Astrocyte (in vitro differentiated cells and primary cell): ENCODE results near the gene MAT2A. TPM values are rescaled to one million over a fixed set of nuclear protein-coding genes. Genes with fewer than 3 reads are reported as not detected.
A peak's percentile ranks its signal among the peaks of the same experiment; 100 is the strongest.

Source experiments
- DNase-seq: peaks from one replicate; pipeline ENCODE4 v3.0.0-alpha.2; 2010; ENCODE audit warnings: low read depth
- FAIRE-seq: peaks from 2 replicates; lab custom pipeline; 2011; peaks lifted over from hg19 to GRCh38; lab: Jason Lieb, UNC
- H2AFZ ChIP-seq: 2 replicates; pipeline ENCODE4 v1.6.0; 2012; ENCODE audit warnings: low read depth, low read length, inconsistent platforms
- H3K27ac ChIP-seq: 2 replicates; pipeline ENCODE4 v1.5.1; 2011; ENCODE audit warnings: low read depth, low read length, inconsistent platforms
- H3K27me3 ChIP-seq: 2 replicates; pipeline ENCODE4 v1.6.0; 2011; ENCODE audit warnings: low read length, inconsistent platforms; ENCODE audit not compliant: insufficient read depth
- H3K36me3 ChIP-seq: 2 replicates; pipeline ENCODE4 v1.5.1; 2011; ENCODE audit warnings: low read length, inconsistent platforms; ENCODE audit not compliant: insufficient read depth
- H3K4me1 ChIP-seq: 2 replicates; pipeline ENCODE4 v1.5.1; 2011; ENCODE audit warnings: low read length, inconsistent platforms; ENCODE audit not compliant: insufficient read depth
- H3K4me2 ChIP-seq: 2 replicates; pipeline ENCODE4 v1.6.0; 2012; ENCODE audit warnings: low read length, inconsistent platforms
- H3K4me3 ChIP-seq: 2 replicates; pipeline ENCODE4 v1.5.1; 2011; ENCODE audit warnings: low read depth, mild to moderate bottlenecking, low read length, inconsistent platforms; ENCODE audit not compliant: insufficient read depth
- H3K79me2 ChIP-seq: 2 replicates; pipeline ENCODE4 v1.6.0; 2012; ENCODE audit warnings: mild to moderate bottlenecking, low read length, inconsistent platforms; ENCODE audit not compliant: insufficient read depth
- H3K9ac ChIP-seq: 2 replicates; pipeline ENCODE4 v1.6.0; 2012; ENCODE audit warnings: mild to moderate bottlenecking, low read length, inconsistent platforms
- H3K9me3 ChIP-seq: 2 replicates; pipeline ENCODE4 v1.5.1; 2012; ENCODE audit warnings: low read depth, mild to moderate bottlenecking, low read length, inconsistent platforms; ENCODE audit not compliant: insufficient read depth
- H4K20me1 ChIP-seq: 2 replicates; pipeline ENCODE4 v1.6.0; 2012; ENCODE audit warnings: low read length, inconsistent platforms; ENCODE audit not compliant: insufficient read depth
- H3K27ac Mint-ChIP-seq: one replicate; pipeline ENCODE4 v1.8.0; 2021; ENCODE audit warnings: mild to moderate bottlenecking, mixed read lengths; ENCODE audit not compliant: unreplicated experiment
- H3K27me3 Mint-ChIP-seq: one replicate; pipeline ENCODE4 v1.8.0; 2021; ENCODE audit warnings: low read depth, mixed read lengths; ENCODE audit not compliant: unreplicated experiment
- H3K36me3 Mint-ChIP-seq: one replicate; pipeline ENCODE4 v1.8.0; 2021; ENCODE audit warnings: low read depth, mixed read lengths; ENCODE audit not compliant: unreplicated experiment
- H3K4me1 Mint-ChIP-seq: one replicate; pipeline ENCODE4 v1.8.0; 2021; ENCODE audit warnings: low read depth, mixed read lengths; ENCODE audit not compliant: unreplicated experiment
- H3K4me3 Mint-ChIP-seq: one replicate; pipeline ENCODE4 v1.8.0; 2021; ENCODE audit warnings: mild to moderate bottlenecking, moderate library complexity, mixed read lengths; ENCODE audit not compliant: unreplicated experiment
- H3K9me3 Mint-ChIP-seq: one replicate; pipeline ENCODE4 v1.8.0; 2021; ENCODE audit warnings: mild to moderate bottlenecking, mixed read lengths; ENCODE audit not compliant: unreplicated experiment
- CTCF ChIP-seq: IDR thresholded peaks from 2 replicates; pipeline ENCODE4 v1.5.1; 2011; ENCODE audit warnings: low read depth, mild to moderate bottlenecking, inconsistent platforms, low read length, moderate library complexity; ENCODE audit not compliant: insufficient read depth
- EZH2 ChIP-seq: IDR thresholded peaks from 2 replicates; pipeline ENCODE4 v1.6.1; 2012; ENCODE audit warnings: mild to moderate bottlenecking, low read length, inconsistent platforms; ENCODE audit not compliant: insufficient read depth
- total RNA-seq: library from RNA; stranded (reverse); gene quantifications from 2 replicates; pipeline ENCODE4 v1.2.1, GENCODE V29; 2021

The MAT2A gene
- total RNA-seq, 1 donor from 2014 or later, result 180 TPM

GRCh38 chr2:85548608-85548900 lies 9.6 kb downstream of the MAT2A start:
- Mint-ChIP-seq H3K4me3 (no peak overlapping the region), H3K27me3 (no peaks in the 10 kb centered on the region), H3K27ac (no peak overlapping the region), H3K36me3 (peaks cover 24% of the 10 kb centered on the region), H3K9me3 (no peaks in the 10 kb centered on the region), H3K4me1 (peaks cover 25% of the 10 kb centered on the region)
- Histone ChIP-seq H3K27me3 (no peaks in the 10 kb centered on the region), H3K4me3 (no peak overlapping the region), H3K36me3 (peaks cover 61% of the 10 kb centered on the region), H3K4me2 (no peak overlapping the region), H4K20me1 (peaks cover 45% of the 10 kb centered on the region), H3K9me3 (no peaks in the 10 kb centered on the region), H3K4me1 (peaks cover 10% of the 10 kb centered on the region), H3K9ac (no peak overlapping the region), H3K79me2 (no peaks in the 10 kb centered on the region), H3K27ac (no peak overlapping the region), H2AFZ (no peak overlapping the region)
- TF ChIP-seq CTCF (no peak), EZH2 (no peak)
- FAIRE-seq (no peak), DNase-seq (no peak)

GRCh38 chr2:85549095-85549494 lies 10.1 kb downstream of the MAT2A start:
- Histone ChIP-seq H3K4me1 (peaks cover 10% of the 10 kb centered on the region), H3K27ac (no peak overlapping the region)

More at GRCh38 chr2:85549095-85549494, 10.1 kb downstream of the MAT2A start:
- no peak overlapping the region for H3K9ac ChIP-seq
- no peaks in the 10 kb centered on the region for H3K9me3 Mint-ChIP-seq
- H3K27me3 ChIP-seq, result no peaks in the 10 kb centered on the region
- no peak overlapping the region for H3K4me3 ChIP-seq
- TF ChIP-seq EZH2 (no peak), CTCF (no peak)
- FAIRE-seq, result no peak
- no peaks in the 10 kb centered on the region for H3K27me3 Mint-ChIP-seq
- no peak for DNase-seq
- H3K4me2 ChIP-seq, result peak overlapping the region; percentile 66
- H3K36me3 Mint-ChIP-seq, result peaks cover 29% of the 10 kb centered on the region
- no peaks in the 10 kb centered on the region for H3K79me2 ChIP-seq
- H3K4me3 Mint-ChIP-seq, result no peak overlapping the region
- peaks cover 23% of the 10 kb centered on the region for H3K4me1 Mint-ChIP-seq
- no peak overlapping the region for H2AFZ ChIP-seq
- H3K27ac Mint-ChIP-seq, result no peak overlapping the region
- H4K20me1 ChIP-seq, result peaks cover 39% of the 10 kb centered on the region
- peaks cover 60% of the 10 kb centered on the region for H3K36me3 ChIP-seq
- no peaks in the 10 kb centered on the region for H3K9me3 ChIP-seq
